H1 (cell line): ENCODE data around the gene RAET1G. TPM values are rescaled to one million over a fixed set of nuclear protein-coding genes. Genes with fewer than 3 reads are reported as not detected.

Experiments
- CHD7 ChIP-seq: fragments of 300-600 bp; sonication (generic); IDR thresholded peaks from 2 replicates; pipeline ENCODE4 v1.7.1; 2012; ENCODE audit warnings: low read length, moderate library complexity, mild to moderate bottlenecking, inconsistent platforms; ENCODE audit not compliant: insufficient replicate concordance
- SP4 ChIP-seq: IDR thresholded peaks from 2 replicates; pipeline ENCODE4 v1.6.1; 2012; ENCODE audit warnings: low read length, inconsistent platforms
- polyA plus RNA-seq, 7 experiments: library from polyadenylated mRNA; depleted of rRNA in 3 of 7; stranded (reverse) in 5 of 7; unstranded in 2 of 7; fragments of >200 nt in 5 of 7; fragments of 200-250 nt in 2 of 7; gene quantifications; 1 replicate in 5 of 7; 2 replicates in 1 of 7; 4 replicates in 1 of 7; pipeline versions ENCODE4 v1.2.1 to v1.2.3, GENCODE V29; 2011 to 2013; ENCODE audit warnings: missing spikeins in 2 of 7, mixed read lengths in 2 of 7
- total RNA-seq: library from RNA; stranded (reverse); fragmentation: NEBNext Ultra II Directional; extraction: Animal tissue kit (Norgen Biotek cat#: 25700); gene quantifications from 2 replicates; pipeline ENCODE4 v1.2.1, GENCODE V29; 2021

The RAET1G gene
- total and polyA plus RNA-seq, 2 of the 8 experiments (the other 6 are each of a cell fraction or from before 2014, with no cell fraction given) = 0.08 TPM; not detected in 1

- TF ChIP-seq CHD7 (no peak), SP4 (no peak)
Observed at GRCh38 chr6:149884617-149885016, 38.3 kb downstream of the RAET1G start (continued).
